HCT116 (cell line): ENCODE measurements around the gene OCA2. TPM values are rescaled to one million over a fixed set of nuclear protein-coding genes. Genes with fewer than 3 reads are reported as not detected.

Source experiments
- ATAC-seq: fragments of 200-7000 bp; cut with Tn5 transposase; 2 replicates; pipeline ENCODE4 v1.9.1; 2020; ENCODE audit warnings: mild to moderate bottlenecking, moderate library complexity
- BruUV-seq: library from RNA; stranded (reverse); fragments of 400-500 nt; replicated peaks from 2 replicates; lab custom pipeline; 2021; lab: Mats Ljungman, UMichigan
- CTCF ChIA-PET: fragments of 300-600 bp; sonication (Branson Sonifier 250); formaldehyde crosslinking; loops from one replicate; lab custom pipeline; 2021; ENCODE audit warnings: antibody characterized with exemption; lab: Charles Lee
- POLR2A ChIA-PET: fragments of 300-600, 350-600 bp; sonication (Branson Sonifier 250); formaldehyde crosslinking; loops from one replicate; lab custom pipeline; 2021; ENCODE audit warnings: antibody characterized with exemption; lab: Charles Lee
- RAD21 ChIA-PET, 2 experiments: fragments of 300-600 bp; sonication (Branson Sonifier 250); formaldehyde crosslinking; loops; one replicate each; lab custom pipeline; 2023; ENCODE audit warnings: low total read pairs in 2 of 2; ENCODE audit not compliant: uncharacterized antibody in 2 of 2, unreplicated experiment in 2 of 2, low non-redundant PET in 1 of 2; lab: Charles Lee
- DNase-seq: peaks from one replicate; pipeline ENCODE4 v3.0.0-alpha.2; 2010; ENCODE audit warnings: low read depth, low spot score
- H2AFZ ChIP-seq: fragments of 200-600 bp; shearing (Covaris generic), sonication (generic); 2 replicates; pipeline ENCODE4 v1.6.1; 2017; ENCODE audit warnings: low read depth, mixed run types, mixed read lengths, antibody characterized with exemption, low read length; ENCODE audit not compliant: poor library complexity, severe bottlenecking
- H3K27ac ChIP-seq: 2 replicates; pipeline ENCODE4 v1.5.1; 2012; ENCODE audit warnings: low read depth, low read length
- H3K27me3 ChIP-seq: fragments of 200-600 bp; sonication (generic); 2 replicates; pipeline ENCODE4 v1.6.1; 2016; ENCODE audit warnings: mixed run types, low read length, mixed read lengths; ENCODE audit not compliant: insufficient read depth
- H3K36me3 ChIP-seq, 2 experiments: fragments of 200-500 bp in 1 of 2; fragments of 200-600 bp in 1 of 2; sonication (Bioruptor generic) in 1 of 2; sonication (generic) in 1 of 2; 2 replicates each; pipeline versions ENCODE4 v1.5.1 to v1.6.1; 2014 to 2016; ENCODE audit warnings: low read length in 2 of 2, inconsistent platforms in 1 of 2, mixed read lengths in 1 of 2, mixed run types in 1 of 2; ENCODE audit not compliant: insufficient read depth in 2 of 2, control insufficient read depth in 1 of 2
- H3K4me1 ChIP-seq, 2 experiments: fragments of 200-600 bp in 1 of 2; sonication (generic) in 1 of 2; 2 replicates each; pipeline versions ENCODE4 v1.5.1 to v1.6.1; 2012 to 2017; ENCODE audit warnings: low read length in 2 of 2, inconsistent platforms in 1 of 2, mild to moderate bottlenecking in 1 of 2, mixed read lengths in 1 of 2, mixed run types in 1 of 2, moderate library complexity in 1 of 2; ENCODE audit not compliant: insufficient read depth in 2 of 2, control insufficient read depth in 1 of 2
- H3K4me2 ChIP-seq: fragments of 200-600 bp; sonication (generic); 2 replicates; pipeline ENCODE4 v1.6.1; 2017; ENCODE audit warnings: mixed run types, low read length, mixed read lengths
- H3K4me3 ChIP-seq, 2 experiments: fragments of 200-600 bp in 1 of 2; sonication (generic) in 1 of 2; replicated peaks in 1 of 2; 2 replicates each; pipeline ENCODE4 v1.5.1; 2011 to 2016; ENCODE audit warnings: low read length in 2 of 2, control low read depth in 1 of 2, low read depth in 1 of 2, mild to moderate bottlenecking in 1 of 2, mixed read lengths in 1 of 2, mixed run types in 1 of 2
- H3K79me2 ChIP-seq: fragments of 200-600 bp; sonication (generic); 2 replicates; pipeline ENCODE4 v1.6.1; 2017; ENCODE audit warnings: mild to moderate bottlenecking, mixed run types, low read length, moderate library complexity, mixed read lengths; ENCODE audit not compliant: insufficient read depth
- H3K9ac ChIP-seq: fragments of 200-600 bp; sonication (generic); 2 replicates; pipeline ENCODE4 v1.6.1; 2016; ENCODE audit warnings: low read length, mixed read lengths
- H3K9me2 ChIP-seq: fragments of 200-600 bp; sonication (generic), shearing (Covaris generic); 2 replicates; pipeline ENCODE4 v1.6.1; 2017; ENCODE audit warnings: mixed run types, mild to moderate bottlenecking, moderate library complexity; ENCODE audit not compliant: insufficient read depth
- H3K9me3 ChIP-seq, 2 experiments: fragments of 200-500 bp in 1 of 2; fragments of 200-600 bp in 1 of 2; sonication (Bioruptor generic) in 1 of 2; sonication (generic) in 1 of 2; 2 replicates each; pipeline ENCODE4 v1.6.1; 2014 to 2017; ENCODE audit warnings: low read length in 2 of 2, mixed read lengths in 2 of 2, inconsistent platforms in 1 of 2, low read depth in 1 of 2, mild to moderate bottlenecking in 1 of 2, mixed run types in 1 of 2, moderate library complexity in 1 of 2; ENCODE audit not compliant: control insufficient read depth in 1 of 2, insufficient read depth in 1 of 2
- H4K20me1 ChIP-seq: fragments of 200-600 bp; sonication (generic), shearing (Covaris generic); 2 replicates; pipeline ENCODE4 v1.6.1; 2017; ENCODE audit warnings: mixed run types, mild to moderate bottlenecking, moderate library complexity; ENCODE audit not compliant: insufficient read depth
- CBX3 ChIP-seq: IDR thresholded peaks from 2 replicates; pipeline ENCODE4 v1.6.1; 2012; ENCODE audit warnings: low read depth
- CEBPB ChIP-seq: IDR thresholded peaks from 2 replicates; pipeline ENCODE4 v1.6.1; 2012; ENCODE audit warnings: low read depth
- ELF1 ChIP-seq: IDR thresholded peaks from 2 replicates; pipeline ENCODE4 v1.6.1; 2012; ENCODE audit warnings: low read depth, borderline replicate concordance
- EZH2 ChIP-seq: fragments of 200-600 bp; sonication (generic); IDR thresholded peaks from 2 replicates; pipeline ENCODE4 v1.6.1; 2017; ENCODE audit warnings: antibody characterized with exemption, mixed run types
- JUND ChIP-seq: IDR thresholded peaks from 2 replicates; pipeline ENCODE4 v1.6.1; 2012
- POLR2A ChIP-seq: IDR thresholded peaks from 2 replicates; pipeline ENCODE4 v1.7.0; 2011; ENCODE audit warnings: borderline replicate concordance; ENCODE audit not compliant: insufficient read depth, insufficient read length; ENCODE audit errors: extremely low read depth
- POLR2AphosphoS5 ChIP-seq: IDR thresholded peaks from 2 replicates; pipeline ENCODE4 v1.6.1; 2011; ENCODE audit warnings: mild to moderate bottlenecking, low read depth, low read length, moderate library complexity
- RAD21 ChIP-seq: IDR thresholded peaks from 2 replicates; pipeline ENCODE4 v1.6.1; 2012; ENCODE audit warnings: low read depth, mild to moderate bottlenecking
- SRF ChIP-seq: IDR thresholded peaks from 2 replicates; pipeline ENCODE4 v1.6.1; 2012; ENCODE audit warnings: low read depth
- TCF7L2 ChIP-seq: IDR thresholded peaks from 2 replicates; pipeline ENCODE4 v1.7.0; 2011; ENCODE audit warnings: borderline replicate concordance, inconsistent platforms; ENCODE audit not compliant: insufficient read depth, insufficient read length; ENCODE audit errors: extremely low read depth
- YY1 ChIP-seq: IDR thresholded peaks from 2 replicates; pipeline ENCODE4 v1.6.1; 2011; ENCODE audit warnings: low read length, low read depth, moderate library complexity, mild to moderate bottlenecking; ENCODE audit not compliant: insufficient replicate concordance; ENCODE audit errors: extremely low read depth
- ZFX ChIP-seq: fragments of 450-650 bp; IDR thresholded peaks from 2 replicates; pipeline ENCODE4 v1.6.1; 2017
- ZNF274 ChIP-seq: fragments of 200-500 bp; sonication (Bioruptor generic); IDR thresholded peaks from 2 replicates; pipeline ENCODE4 v1.6.1; 2014; ENCODE audit warnings: mild to moderate bottlenecking, low read depth, low read length, inconsistent platforms
- intact Hi-C: fragments of 100-400 bp; cut with micrococcal nuclease; formaldehyde crosslinking; loops from 2 replicates; pipeline ENCODE4 v1.10.0; 2022
- total RNA-seq: library from RNA; stranded (reverse); gene quantifications from one replicate; pipeline ENCODE4 v1.2.1, GENCODE V29; 2021; ENCODE audit not compliant: unreplicated experiment
- TF ChIP-seq, protein P1 (sequence below), 3 experiments: fragments of 200-600 bp in 1 of 3; sonication (generic) in 1 of 3; IDR thresholded peaks in 2 of 3; conservative IDR thresholded peaks in 1 of 3; 2 replicates each; pipeline ENCODE4 v1.5.1; 2012 to 2017; ENCODE audit warnings: low read depth in 2 of 3, low read length in 2 of 3, antibody characterized with exemption in 1 of 3, borderline replicate concordance in 1 of 3, control low read depth in 1 of 3, mild to moderate bottlenecking in 1 of 3, mixed read lengths in 1 of 3, mixed run types in 1 of 3, moderate library complexity in 1 of 3; ENCODE audit not compliant: insufficient read depth in 1 of 3
- TF ChIP-seq, protein P2 (sequence below): IDR thresholded peaks from 2 replicates; pipeline ENCODE4 v1.6.1; 2012; ENCODE audit warnings: low read depth
- TF ChIP-seq, protein P3 (sequence below): IDR thresholded peaks from 2 replicates; pipeline ENCODE4 v1.6.1; 2012
- TF ChIP-seq, protein P4 (sequence below): IDR thresholded peaks from 2 replicates; pipeline ENCODE4 v1.6.1; 2012

Gene OCA2
- total RNA-seq, 1 experiment from 2014 or later: not detected

DNA sequence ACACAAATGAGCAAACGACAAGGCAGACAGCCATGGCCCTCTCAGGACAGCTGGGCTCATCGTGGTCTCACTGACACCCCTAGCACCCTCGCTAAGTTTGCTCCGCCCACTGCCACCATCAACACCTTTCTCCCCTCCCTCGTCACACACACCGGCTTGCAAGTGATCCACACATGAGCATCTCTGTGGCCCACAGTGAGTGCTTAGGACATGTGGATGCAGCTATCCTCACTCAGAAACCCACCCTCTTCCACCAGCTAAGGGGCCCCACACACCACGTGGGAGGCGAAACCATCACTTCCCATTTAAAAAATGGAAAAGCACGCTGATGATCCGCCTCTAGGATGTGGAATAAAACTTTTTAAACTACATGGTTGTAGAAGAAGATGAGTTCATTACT lies 105.6 kb downstream of the OCA2 start:
- no peaks in the 10 kb centered on the region for H3K4me1 ChIP-seq
- RAD21 ChIA-PET: no interaction called here
- DNase-seq (no peak), ATAC-seq (no peak)
- no peaks in the 10 kb centered on the region for H3K36me3 ChIP-seq
- no peaks in the 10 kb centered on the region for H3K27me3 ChIP-seq
- no TSS peak for BruUV-seq
- no peak overlapping the region for H3K4me2 ChIP-seq
- intact Hi-C loops: no loop called here
- CTCF ChIA-PET: no interaction called here
- no peak overlapping the region for H3K9ac ChIP-seq
- POLR2A ChIA-PET: no interaction called here
- no peaks in the 10 kb centered on the region for H3K9me2 ChIP-seq
- TF ChIP-seq YY1: no peak
- TF ChIP-seq, protein P1, sequence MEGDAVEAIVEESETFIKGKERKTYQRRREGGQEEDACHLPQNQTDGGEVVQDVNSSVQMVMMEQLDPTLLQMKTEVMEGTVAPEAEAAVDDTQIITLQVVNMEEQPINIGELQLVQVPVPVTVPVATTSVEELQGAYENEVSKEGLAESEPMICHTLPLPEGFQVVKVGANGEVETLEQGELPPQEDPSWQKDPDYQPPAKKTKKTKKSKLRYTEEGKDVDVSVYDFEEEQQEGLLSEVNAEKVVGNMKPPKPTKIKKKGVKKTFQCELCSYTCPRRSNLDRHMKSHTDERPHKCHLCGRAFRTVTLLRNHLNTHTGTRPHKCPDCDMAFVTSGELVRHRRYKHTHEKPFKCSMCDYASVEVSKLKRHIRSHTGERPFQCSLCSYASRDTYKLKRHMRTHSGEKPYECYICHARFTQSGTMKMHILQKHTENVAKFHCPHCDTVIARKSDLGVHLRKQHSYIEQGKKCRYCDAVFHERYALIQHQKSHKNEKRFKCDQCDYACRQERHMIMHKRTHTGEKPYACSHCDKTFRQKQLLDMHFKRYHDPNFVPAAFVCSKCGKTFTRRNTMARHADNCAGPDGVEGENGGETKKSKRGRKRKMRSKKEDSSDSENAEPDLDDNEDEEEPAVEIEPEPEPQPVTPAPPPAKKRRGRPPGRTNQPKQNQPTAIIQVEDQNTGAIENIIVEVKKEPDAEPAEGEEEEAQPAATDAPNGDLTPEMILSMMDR (IDR thresholded peaks at IDR 0.05 in 2 of 3, conservative IDR thresholded peaks at IDR 0.05 in 1 of 3; ENCODE audit: borderline replicate concordance in 1 of 3, insufficient read depth in 1 of 3, low read depth in 2 of 3, low read length in 2 of 3): no peak
- no peak for TF ChIP-seq EZH2
- TF ChIP-seq, protein P2, sequence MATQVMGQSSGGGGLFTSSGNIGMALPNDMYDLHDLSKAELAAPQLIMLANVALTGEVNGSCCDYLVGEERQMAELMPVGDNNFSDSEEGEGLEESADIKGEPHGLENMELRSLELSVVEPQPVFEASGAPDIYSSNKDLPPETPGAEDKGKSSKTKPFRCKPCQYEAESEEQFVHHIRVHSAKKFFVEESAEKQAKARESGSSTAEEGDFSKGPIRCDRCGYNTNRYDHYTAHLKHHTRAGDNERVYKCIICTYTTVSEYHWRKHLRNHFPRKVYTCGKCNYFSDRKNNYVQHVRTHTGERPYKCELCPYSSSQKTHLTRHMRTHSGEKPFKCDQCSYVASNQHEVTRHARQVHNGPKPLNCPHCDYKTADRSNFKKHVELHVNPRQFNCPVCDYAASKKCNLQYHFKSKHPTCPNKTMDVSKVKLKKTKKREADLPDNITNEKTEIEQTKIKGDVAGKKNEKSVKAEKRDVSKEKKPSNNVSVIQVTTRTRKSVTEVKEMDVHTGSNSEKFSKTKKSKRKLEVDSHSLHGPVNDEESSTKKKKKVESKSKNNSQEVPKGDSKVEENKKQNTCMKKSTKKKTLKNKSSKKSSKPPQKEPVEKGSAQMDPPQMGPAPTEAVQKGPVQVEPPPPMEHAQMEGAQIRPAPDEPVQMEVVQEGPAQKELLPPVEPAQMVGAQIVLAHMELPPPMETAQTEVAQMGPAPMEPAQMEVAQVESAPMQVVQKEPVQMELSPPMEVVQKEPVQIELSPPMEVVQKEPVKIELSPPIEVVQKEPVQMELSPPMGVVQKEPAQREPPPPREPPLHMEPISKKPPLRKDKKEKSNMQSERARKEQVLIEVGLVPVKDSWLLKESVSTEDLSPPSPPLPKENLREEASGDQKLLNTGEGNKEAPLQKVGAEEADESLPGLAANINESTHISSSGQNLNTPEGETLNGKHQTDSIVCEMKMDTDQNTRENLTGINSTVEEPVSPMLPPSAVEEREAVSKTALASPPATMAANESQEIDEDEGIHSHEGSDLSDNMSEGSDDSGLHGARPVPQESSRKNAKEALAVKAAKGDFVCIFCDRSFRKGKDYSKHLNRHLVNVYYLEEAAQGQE: no peak
- TF ChIP-seq ZFX: no peak
- no peak for TF ChIP-seq JUND
- TF ChIP-seq, protein P3, sequence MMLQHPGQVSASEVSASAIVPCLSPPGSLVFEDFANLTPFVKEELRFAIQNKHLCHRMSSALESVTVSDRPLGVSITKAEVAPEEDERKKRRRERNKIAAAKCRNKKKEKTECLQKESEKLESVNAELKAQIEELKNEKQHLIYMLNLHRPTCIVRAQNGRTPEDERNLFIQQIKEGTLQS: no peak
- no peak for TF ChIP-seq CEBPB
- TF ChIP-seq RAD21: no peak
- TF ChIP-seq SRF: no peak
- TF ChIP-seq TCF7L2: no peak
- TF ChIP-seq, protein P4, sequence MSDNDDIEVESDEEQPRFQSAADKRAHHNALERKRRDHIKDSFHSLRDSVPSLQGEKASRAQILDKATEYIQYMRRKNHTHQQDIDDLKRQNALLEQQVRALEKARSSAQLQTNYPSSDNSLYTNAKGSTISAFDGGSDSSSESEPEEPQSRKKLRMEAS: no peak
- TF ChIP-seq POLR2A: no peak
- TF ChIP-seq ELF1: no peak
- no peak for TF ChIP-seq ZNF274
- TF ChIP-seq POLR2AphosphoS5: no peak
- no peak for TF ChIP-seq CBX3
- H3K9me3 ChIP-seq: peaks cover 0 to 12% of the 10 kb centered on the region in 2 experiments; a peak in 1 of 4 replicates
- no peak overlapping the region for H3K27ac ChIP-seq
- H3K79me2 ChIP-seq: no peaks in the 10 kb centered on the region
- no peak overlapping the region for H3K4me3 ChIP-seq
- no peaks in the 10 kb centered on the region for H4K20me1 ChIP-seq
- no peak overlapping the region for H2AFZ ChIP-seq
